Activated naive CD4-positive, alpha-beta T cell treated with Interleukin-2 at 50 U/mL for 16 hours (primary cell): ENCODE measurements around the gene POU2AF3.
"Not testable (repeated sequence)": the region's sequence is repeated elsewhere in the genome, so short reads cannot be mapped to it uniquely, and the experiment has no call there.

Experiments
- DNase-seq: peaks from one replicate; pipeline ENCODE4 v3.0.0-alpha.2; 2020

POU2AF3 gene

GRCh38 chr11:111298413-111299100 lies at the start of gene POU2AF3:
Gene POU2AF3 (plus strand): TSS chr11:111298546. CDS start chr11:111298582, 36 bp downstream.
- DNase-seq, result no peak

- no peak for DNase-seq
Measured at GRCh38 chr11:111250936-111251335, 47.4 kb upstream of the POU2AF3 start.

GRCh38 chr11:111253131-111253530 lies 45.2 kb upstream of the POU2AF3 start:
- DNase-seq, result no peak

- no peak for DNase-seq
Measured at GRCh38 chr11:111253630-111254029, 44.7 kb upstream of the POU2AF3 start.

GRCh38 chr11:111258046-111258445 lies 40.3 kb upstream of the POU2AF3 start:
- no peak for DNase-seq

GRCh38 chr11:111259896-111260295 lies 38.5 kb upstream of the POU2AF3 start:
- no peak for DNase-seq

GRCh38 chr11:111260811-111261210 lies 37.5 kb upstream of the POU2AF3 start:
- no peak for DNase-seq

GRCh38 chr11:111264646-111265045 lies 33.7 kb upstream of the POU2AF3 start:
- no peak for DNase-seq

GRCh38 chr11:111265421-111265820 lies 32.9 kb upstream of the POU2AF3 start:
- no peak for DNase-seq

GRCh38 chr11:111268303-111268702 lies 30.0 kb upstream of the POU2AF3 start:
- DNase-seq, result not testable (repeated sequence)

GRCh38 chr11:111269146-111269868 lies 29.0 kb upstream of the POU2AF3 start:
- DNase-seq, result no peak

- no peak for DNase-seq
Measured at GRCh38 chr11:111272420-111272819, 25.9 kb upstream of the POU2AF3 start.

- DNase-seq, result no peak
Measured at GRCh38 chr11:111282562-111283075, 15.7 kb upstream of the POU2AF3 start.

GRCh38 chr11:111283945-111284481 lies 14.3 kb upstream of the POU2AF3 start:
- DNase-seq, result no peak

GRCh38 chr11:111285189-111286091 lies 12.9 kb upstream of the POU2AF3 start:
- DNase-seq, result no peak

- no peak for DNase-seq
Measured at GRCh38 chr11:111291764-111292163, 6.6 kb upstream of the POU2AF3 start.

- not testable (repeated sequence) for DNase-seq
Measured at GRCh38 chr11:111292408-111292807, 5.9 kb upstream of the POU2AF3 start.

GRCh38 chr11:111296196-111296595 lies 2.1 kb upstream of the POU2AF3 start:
- DNase-seq, result no peak

GRCh38 chr11:111297696-111298095 lies 650 bp upstream of the POU2AF3 start:
- DNase-seq, result no peak

- no peak for DNase-seq
Measured at GRCh38 chr11:111299101-111300026, 1.0 kb downstream of the POU2AF3 start.

GRCh38 chr11:111300569-111300968 lies 2.2 kb downstream of the POU2AF3 start:
- DNase-seq, result no peak
